GM18873 (cell line): ENCODE results near the gene ZNG1A.
"Not testable (repeated sequence)": the region's sequence is repeated elsewhere in the genome, so short reads cannot be mapped to it uniquely, and the experiment has no call there.

Experiments
- ATAC-seq: cut with Tn5 transposase; IDR thresholded peaks from one replicate; pipeline ENCODE4 v1.9.1; 2021; ENCODE audit warnings: mild to moderate bottlenecking, moderate library complexity, moderate number of reproducible peaks; ENCODE audit not compliant: unreplicated experiment, low FRiP score

Gene ZNG1A

DNA sequence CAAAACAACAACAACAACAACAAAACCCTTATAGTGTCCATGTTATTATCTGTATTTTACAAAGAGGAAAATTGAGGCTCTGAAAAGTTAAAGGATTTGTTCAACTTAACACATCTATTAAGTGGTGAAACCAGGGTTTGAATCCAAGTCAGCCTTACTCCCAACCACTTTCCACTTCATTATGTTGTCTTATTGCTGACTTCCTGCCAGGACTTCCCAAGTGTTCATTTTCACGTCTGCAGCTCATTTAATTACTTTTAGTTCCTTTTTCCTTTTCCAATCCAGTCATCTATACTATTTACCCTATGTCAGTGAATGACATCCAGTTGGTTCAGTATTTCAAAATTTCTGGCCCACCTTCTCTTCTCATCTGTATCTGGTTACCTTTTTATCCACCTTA, 20.7 kb upstream of the ZNG1A start:
- ATAC-seq, result not testable (repeated sequence)

DNA sequence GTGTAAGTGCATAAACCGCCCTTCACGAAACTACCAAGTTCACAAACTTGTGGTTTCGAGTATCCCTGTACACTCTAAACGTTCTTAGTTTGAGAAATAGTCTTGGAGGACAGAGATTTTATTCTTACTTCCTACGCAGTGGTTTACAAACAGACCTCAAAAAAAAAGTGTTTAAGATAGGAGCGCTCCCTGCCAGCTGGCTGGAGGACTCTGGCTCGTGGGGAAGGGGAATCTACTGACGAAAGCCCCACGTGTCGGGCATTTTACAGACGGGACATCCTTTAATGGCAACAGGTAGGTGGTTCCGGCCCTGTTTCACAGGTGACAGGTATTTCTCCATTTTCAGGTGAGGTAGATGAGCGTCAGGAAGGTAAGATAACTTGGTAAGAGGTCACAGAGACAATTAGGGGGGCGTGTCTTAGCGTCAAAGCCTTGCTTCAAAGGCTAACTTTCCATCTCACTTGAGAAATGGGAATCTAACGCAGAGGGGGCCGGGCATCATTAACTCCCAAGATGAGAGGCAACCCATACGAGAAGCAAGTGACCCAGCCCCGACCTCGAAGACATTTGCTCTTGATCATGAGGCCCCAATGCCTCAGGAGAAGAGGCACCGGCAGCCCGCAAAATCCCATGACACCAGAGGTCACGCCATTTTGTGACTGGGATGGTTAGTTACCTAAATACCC, 573 bp downstream of the ZNG1A start:
- ATAC-seq, result not testable (repeated sequence)

DNA sequence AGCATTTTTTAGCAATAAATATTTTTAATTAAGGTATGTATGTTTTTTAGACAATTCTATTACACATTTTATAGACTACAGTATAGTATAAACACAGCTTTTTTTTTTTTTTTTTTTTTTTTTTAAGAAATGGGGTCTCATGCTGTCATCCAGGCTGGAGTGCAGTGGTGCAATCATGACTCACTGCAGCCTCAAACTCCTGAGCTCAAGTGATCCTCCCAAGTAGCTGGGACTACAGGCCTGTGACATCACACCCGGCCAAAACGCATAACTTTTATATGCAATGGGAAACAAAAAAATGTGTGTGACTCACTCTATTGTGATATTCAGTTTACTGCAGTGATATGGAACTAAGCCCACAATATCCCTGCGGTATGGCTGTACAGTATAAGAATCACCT, 9.1 kb downstream of the ZNG1A start:
- ATAC-seq, result not testable (repeated sequence)

DNA sequence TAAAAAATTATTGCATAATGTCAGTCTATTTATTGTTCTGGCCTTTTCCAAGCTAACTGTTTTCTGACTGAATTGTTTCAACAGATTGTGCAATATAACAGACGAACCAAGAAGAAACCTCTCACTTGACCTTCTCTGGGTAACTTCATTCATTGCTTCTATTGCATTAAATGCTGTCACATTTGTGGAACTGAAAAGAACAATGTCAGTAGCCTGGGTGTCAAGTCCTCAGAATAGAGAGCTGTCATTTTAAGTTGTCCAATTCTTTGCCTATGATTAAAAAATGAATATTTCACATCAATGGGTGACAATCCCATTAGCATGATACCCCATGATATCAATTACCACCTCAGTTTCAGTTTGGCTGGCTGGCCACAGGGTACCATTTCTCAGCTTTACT, 19.0 kb downstream of the ZNG1A start:
- not testable (repeated sequence) for ATAC-seq

DNA sequence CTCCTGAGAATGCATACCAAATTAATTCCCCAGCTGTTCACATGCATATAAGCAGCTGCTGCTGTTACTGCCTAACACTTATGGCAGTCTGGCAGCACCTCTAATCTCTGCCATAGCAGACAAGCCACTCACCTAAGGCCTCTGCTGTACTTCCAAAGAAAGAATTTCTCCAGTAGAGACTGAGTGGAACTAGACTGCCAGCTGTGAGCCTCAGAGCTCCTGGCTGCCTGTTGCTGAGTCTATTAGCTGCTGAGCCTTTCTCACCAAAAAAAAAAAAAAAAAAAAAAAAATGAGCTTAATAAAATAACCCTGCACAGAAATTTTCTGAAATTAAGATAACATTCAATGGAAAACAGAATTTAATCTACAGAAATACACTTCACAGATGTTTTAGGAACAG, 27.7 kb downstream of the ZNG1A start:
- ATAC-seq, result not testable (repeated sequence)

DNA sequence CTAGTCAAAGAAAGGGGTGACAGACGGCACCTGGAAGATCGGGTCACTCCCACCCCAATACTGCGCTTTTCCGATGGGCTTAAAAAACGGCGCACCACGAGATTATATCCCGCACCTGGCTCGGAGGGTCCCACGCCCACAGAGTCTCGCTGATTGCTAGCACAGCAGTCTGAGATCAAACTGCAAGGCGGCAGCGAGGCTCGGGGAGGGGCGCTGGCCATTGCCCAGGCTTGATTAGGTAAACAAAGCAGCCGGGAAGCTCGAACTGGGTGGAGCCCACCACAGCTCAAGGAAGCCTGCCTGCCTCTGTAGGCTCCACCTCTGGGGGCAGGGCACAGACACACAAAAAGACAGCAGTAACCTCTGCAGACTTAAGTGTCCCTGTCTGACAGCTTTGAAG, 39.0 kb downstream of the ZNG1A start:
- ATAC-seq, result not testable (repeated sequence)

DNA sequence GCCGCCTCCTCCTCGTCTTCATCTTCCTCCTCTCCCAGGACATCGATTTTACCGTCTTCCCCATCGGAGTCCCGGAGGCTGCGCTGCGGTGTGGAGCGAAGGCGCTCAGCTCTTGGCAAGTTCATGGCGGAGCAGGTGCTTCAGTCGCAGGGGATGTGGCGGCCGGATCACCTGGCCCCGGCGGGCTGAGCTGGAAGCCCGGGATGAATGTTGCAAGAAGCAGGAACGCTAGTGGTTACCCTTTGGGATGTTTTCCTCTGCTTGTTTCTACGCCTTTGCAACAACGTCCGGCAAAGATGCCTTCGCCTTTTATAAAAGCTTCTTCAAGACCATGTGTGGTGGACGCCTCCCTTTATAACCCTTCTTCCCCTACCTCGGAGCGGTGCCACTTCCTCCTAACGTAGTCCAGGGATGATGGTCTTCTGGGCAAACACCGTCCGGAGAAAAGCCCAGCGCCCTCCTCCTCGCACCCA, 60.8 kb downstream of the ZNG1A start, which contains the start of gene FOXD4:
TSS of gene FOXD4 (minus strand) at position 423 of the 473 bp plus-strand sequence. CDS start at position 125, 298 bp downstream.
- ATAC-seq, result not testable (repeated sequence)

DNA sequence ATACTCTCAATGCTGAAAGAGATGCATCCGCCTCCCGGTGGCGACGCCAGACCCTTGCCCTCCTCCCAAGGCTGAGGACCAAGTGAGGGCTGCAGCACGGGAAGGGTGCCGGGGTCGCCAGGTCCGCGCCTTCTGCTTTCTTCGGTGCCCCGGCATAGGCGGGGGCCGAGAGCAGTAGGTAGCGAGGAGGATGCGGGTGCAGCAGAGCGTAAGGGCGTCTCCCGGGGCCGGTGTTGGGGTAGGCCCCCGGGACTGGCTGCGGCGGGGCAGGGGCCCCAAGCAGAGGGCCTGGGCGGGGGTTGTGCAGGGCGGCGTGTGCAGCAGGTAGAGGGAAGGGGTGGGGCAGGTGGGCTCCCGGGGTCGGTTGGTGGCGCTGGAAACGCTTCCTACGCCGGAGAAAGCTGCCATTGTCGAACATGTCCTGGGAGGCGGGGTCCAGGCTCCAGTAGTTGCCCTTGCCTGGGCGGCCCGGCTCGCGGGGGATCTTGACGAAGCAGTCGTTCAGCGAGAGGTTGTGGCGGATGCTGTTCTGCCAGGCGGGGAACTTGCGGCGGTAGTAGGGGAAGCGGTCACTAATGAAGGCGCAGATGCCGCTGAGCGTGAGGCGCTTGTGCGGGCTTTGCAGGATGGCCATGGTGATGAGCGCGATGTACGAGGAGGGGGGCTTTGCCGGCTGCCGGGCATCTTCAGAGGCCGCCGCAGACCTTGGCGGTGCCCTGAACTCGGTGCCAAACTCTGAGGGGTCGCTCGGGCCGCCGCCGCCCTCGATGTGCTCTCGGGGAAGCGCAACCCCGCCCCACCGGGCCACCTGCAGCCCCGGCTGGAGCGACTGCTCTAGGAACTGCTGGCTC, 61.5 kb downstream of the ZNG1A start:
- ATAC-seq, result not testable (repeated sequence)

DNA sequence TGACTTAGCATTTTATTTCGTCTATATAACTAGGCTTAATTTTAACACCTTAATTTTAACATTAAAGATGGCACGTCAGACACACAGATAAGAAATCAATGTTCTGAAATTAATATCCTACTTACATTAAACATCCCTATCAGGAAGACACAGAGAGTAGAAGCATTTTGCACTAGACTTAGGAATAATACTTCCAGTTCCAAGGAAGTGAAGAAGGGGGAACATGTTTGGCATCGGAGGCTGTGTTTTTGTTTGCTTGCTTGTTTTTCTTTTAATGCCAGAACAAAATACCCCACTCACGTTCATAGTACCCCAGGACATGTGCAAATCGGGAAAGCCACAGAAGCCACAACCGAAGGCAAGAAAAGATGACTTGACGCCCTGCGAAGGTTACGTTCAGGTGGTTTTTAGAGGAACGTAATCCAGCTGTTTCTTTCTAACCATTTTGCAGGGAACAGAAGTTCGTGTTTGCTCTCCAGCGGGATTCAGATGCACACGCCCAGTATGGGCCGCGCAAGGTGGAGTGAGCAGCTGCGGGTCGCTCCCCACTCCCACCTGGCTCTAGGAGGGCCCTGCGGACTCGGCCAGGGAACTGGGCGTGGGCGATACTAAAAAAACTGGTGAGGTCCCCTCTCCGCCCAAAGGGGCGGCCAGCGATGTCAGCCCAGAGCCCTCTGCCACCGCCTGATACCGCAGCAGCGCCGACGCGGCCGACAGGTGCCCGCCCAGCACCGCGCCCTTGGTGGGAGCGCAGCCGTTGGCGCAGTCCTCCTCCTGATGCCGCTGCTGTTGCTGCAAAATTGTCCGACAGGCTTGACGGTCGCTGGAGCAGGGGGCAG, 62.4 kb downstream of the ZNG1A start:
- ATAC-seq, result not testable (repeated sequence)

DNA sequence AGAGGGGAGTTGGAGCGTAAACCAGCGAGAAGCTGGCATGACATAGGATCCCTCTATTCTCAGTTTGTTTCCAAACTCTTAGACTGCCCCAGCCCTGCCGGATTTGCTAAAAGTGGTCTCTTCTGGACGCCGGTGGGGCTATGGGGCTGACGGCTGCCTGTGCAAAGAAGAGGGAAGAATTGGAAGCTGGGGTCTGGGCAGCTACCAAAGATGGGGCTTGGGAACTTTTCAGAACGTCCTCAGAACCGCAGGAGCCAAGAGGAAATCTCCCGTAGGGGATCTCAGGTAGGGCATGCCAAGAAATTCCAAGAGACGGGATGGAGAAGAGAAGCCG, 63.8 kb downstream of the ZNG1A start:
- ATAC-seq, result not testable (repeated sequence)

DNA sequence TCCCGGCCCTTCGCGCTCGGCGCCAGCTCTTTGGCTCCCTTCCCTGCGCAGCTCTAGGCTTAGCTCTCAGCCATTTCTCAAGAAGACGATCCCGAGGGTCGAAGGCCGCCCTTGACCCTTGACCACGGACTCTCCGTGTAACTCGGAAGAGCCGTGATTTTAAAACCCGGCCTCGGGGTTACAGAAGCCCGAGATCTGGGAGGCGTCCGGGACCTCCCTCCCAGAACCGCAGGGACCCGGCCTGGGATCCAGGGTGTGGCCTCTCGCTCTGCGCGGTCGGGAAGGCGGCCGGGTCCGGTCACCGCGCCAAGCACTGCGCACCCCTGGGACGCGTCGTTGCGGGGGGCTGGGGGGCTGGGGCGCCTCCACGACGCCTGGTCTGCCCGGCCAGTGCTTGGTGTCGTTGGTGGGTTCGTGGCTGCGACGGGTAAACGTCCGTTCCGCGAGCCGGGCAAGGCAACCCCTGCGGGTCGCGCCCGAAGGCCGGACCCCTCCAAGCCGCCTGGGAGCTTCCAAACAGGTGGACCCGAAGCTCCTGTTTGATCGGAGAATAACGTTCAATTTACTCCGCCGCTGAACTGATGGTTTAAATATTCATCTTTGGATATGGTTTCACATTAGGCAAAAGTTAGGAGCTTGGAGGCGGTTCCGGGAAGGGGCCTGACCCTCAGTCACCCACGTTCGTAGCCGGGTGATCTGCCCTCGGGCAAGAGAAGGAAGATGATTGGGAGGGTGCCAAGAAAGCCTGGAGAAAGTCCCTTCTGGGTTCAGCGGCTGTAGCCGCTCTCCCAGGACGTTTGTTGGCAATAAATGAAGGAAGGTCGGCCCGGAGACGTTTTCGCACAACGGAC, 64.4 kb downstream of the ZNG1A start:
- ATAC-seq, result not testable (repeated sequence)

DNA sequence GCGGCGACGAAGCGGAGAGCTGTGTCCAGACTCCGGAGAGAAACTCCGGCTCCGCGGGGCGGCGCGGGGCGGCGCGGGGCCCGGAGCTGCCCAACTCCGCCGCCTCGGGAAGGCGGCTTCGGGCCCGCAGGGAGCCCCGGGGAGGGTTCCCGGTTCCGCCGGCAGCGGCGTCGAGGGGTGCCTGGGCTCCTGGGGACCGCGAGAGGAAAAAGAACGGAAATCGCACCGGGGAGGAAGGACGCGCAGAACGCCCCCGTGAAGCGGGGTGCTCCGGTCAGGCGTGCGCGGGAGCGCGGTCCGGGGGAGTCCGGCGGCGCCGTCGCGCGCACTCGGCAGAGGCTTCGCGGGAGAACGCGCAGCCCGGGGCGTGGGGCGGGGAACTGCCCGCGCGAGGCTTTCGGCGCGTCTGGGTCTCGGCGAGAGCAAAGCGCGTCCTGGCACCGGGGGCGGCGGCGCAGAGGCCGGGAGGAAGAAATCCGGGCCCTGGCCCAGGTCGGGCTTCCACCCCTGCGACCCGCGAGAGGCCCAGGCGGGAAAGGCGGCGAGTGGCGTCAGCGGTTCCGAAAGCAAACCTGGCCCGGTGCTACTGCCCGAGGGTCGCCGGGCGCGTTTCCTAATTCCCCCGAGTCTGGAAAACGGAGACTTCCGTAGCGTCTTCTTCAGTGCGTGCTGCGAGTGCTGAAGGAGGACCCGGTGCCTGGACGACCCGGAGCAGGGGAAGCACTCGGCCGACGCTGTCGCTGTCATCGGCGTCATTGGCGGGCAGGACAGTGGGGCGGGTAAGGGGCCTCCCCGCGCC, 65.2 kb downstream of the ZNG1A start:
- not testable (repeated sequence) for ATAC-seq

DNA sequence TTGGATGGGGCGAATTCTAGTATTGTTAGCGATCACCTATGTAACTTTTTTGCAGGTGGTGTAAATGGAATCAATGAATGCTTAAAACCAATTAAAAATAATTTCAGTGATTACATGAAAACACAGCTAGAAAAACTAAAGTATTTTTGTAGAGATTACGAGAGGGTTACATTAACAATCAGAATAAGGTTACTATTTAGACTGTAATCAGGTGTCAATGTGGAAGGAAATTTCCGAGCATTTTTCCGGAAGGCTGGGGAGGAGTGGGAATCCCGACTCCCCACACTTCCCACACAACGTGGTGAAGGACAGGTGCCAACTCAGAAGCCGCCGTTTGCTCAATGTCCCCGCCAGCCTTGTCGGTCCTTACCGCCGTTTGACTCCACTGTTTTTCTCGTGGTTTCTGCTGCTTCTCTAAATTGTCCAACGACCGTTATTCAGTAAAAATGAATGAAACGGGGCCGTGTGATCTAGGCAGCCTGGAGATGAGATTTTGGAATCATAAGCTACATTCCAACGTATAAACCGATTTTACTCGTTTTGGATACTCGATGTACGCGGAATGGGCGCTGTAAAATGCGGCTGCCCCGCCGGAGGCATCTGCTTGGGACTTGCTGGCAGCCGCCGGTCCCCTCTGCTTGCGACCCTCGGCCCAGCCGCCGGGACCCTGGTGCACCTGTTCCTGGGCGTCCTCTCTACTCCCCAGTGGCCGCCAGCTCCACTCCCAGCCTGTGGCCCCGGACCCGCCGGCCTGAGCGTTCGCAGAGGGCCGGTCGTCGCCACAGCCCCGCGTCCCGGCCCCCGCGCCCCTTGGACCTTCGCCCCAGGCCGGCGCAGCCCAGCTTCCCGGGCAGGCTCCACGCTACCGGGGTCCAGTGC, 66.0 kb downstream of the ZNG1A start:
- not testable (repeated sequence) for ATAC-seq

DNA sequence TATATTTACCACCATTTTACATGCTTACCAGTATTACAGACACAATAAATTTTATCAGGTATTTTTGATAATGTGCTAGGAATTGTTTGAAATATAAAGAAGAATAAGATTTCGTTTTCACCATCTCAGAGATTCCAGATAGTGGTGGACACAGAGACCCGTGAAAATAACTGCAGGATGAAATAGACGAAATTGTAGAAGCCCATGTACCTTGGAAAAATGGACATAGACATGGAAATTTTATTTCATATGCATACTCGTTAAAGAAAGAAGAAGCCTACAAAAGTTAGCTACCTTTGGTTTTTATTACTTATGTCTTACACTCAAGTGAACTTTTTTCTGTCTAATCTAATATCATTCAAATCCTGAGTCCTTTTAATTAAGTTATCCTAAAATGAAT, 68.2 kb downstream of the ZNG1A start:
- ATAC-seq, result not testable (repeated sequence)

DNA sequence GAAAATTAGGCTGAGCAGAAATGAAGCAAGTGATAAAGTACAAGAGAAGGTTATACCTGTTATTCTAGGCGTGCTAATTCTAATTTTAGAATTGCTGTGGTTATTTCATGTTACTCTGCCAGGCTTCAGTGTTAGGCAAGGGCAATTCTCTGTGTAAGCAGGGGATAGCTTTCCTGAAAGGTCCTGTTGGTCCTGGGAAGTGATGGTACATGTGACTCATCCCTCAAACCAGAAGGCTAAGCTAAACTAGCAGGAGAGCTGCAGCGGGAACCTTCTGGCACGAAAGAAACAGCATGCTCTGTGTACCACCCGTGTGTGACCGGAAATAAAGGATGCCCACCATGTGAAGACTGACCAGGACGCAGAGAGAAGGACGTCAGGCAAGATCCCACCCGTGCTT, 69.3 kb downstream of the ZNG1A start:
- ATAC-seq, result not testable (repeated sequence)

DNA sequence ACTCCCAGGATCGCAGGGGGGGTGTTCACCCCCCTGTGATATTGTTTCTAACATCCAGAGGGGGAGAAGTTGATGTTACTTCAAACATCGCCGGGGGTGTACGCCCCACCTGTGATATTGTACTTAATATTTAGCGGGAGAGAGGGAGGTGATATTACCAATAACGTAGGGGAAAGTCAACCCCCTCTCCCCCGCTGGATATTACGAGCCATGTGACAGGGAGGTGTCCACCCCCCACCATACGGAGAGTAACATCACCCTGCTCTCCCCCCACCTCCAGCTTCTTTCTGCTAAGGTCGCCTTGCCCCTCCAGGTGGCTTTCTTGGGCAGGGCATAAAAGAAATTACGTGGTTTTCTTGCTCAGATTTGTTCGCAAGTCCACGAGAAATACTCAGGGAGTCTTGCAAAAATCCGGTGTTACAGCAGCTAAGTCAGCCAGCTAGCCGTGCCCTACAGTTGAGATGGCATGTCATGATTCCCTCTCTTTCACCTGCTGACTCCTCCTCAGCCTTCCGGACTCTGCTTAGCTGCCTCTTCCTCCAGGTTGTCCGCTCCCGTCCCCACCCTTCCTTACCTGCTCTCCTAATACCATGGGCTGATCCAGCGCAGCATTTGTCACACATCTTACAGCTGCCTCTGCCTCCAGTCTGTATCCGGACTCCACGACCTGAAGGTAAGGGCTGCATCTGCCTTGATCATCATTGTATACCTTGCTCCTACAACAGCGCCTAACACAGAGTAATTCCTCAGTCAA, 69.9 kb downstream of the ZNG1A start:
- not testable (repeated sequence) for ATAC-seq

DNA sequence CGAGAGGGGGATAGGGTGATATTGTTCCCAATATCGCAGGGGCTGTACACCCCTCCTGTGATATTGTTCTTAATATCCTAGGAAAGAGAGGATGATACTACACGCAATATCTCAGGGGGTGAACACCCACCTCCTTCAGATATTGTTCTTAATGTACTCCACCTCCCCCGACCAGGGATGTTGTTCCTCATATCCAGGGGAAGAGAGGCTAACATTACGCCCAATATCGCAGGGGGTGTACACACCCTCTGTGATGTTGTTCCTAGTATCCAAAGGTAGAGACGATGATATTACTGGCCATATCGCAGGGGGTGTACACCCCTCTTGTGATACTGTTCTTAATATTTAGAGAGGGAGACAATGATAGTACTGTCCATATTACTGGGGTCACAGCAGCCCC, 72.9 kb downstream of the ZNG1A start:
- not testable (repeated sequence) for ATAC-seq
